Umbilical cord (tissue), 2 donors: Measurements from ENCODE around the gene ELF1. TPM values are rescaled to one million over a fixed set of nuclear protein-coding genes. Genes with fewer than 3 reads are reported as not detected.

Source experiments
- DNase-seq: peaks from one replicate; pipeline ENCODE4 v3.0.0-alpha.2; 2015; ENCODE audit warnings: low spot score
- total RNA-seq: library from RNA; depleted of rRNA; stranded (reverse); fragments of >200 nt; gene quantifications from one replicate; pipeline ENCODE4 v1.2.3, GENCODE V29; 2014; ENCODE audit warnings: low replicate concordance; ENCODE audit not compliant: insufficient read depth

ELF1 gene
- 67.4 TPM for total RNA-seq

DNA sequence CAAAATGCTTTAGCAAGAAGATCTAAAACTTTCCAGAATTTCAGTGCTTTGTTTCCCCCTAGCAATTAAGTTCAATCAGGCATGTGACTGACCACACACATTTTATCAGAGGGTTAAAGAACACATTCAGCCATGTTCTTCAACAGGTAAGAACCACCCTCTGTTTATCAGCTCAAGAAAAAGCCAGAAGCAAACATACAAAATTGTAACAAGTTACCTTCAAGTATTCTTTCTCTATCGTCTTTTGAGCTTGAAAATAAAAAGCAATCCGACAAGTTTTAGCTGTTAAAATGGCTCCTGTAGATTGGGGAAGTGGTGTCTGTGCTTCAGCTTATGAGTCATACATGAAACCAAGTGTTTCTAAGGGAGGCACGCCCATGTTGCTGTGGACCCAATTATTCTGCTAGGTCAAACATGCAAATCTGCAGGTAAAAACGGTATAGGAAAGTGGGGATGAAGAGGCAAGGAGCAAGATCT lies at the start of gene ELF1:
Gene ELF1, minus strand, starts transcription at position 306 of the 477 bp plus-strand sequence. CDS start 37,262 bp downstream, outside the sequence.
- peak; percentile 79 for DNase-seq

DNA sequence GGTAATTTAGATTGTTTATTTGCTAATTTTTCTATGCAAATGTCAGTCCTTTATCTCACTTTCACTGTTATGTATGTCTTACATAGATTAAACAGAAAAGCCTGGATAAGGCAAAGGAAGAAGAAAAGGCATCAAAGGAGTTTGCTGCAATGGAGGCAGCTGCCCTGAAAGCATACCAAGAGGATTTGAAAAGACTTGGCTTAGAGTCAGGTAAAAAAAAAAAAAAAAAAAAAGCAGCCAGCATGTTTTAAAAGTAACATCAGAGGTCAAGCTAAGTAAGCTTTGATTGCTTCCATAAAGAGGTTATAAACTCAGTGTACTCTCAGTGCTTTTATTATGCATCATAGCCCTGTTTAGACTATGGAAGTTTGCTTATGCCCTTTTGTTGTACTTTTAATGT lies 46.0 kb upstream of the ELF1 start:
- DNase-seq = peak; percentile 88

GRCh38 chr13:41064493-41064892 lies 45.4 kb upstream of the ELF1 start:
- DNase-seq = peak; percentile 28

- peak; percentile 92 for DNase-seq
These were observed 43.1 kb upstream of the ELF1 start for GRCh38 chr13:41061914-41062837.

- peak; percentile 99 for DNase-seq
These were observed 42.2 kb upstream of the ELF1 start, which contains the start of gene WBP4 for GRCh38 chr13:41061075-41061913. WBP4 (plus strand) TSS chr13:41061509; CDS start chr13:41061674, 165 bp downstream.

DNA sequence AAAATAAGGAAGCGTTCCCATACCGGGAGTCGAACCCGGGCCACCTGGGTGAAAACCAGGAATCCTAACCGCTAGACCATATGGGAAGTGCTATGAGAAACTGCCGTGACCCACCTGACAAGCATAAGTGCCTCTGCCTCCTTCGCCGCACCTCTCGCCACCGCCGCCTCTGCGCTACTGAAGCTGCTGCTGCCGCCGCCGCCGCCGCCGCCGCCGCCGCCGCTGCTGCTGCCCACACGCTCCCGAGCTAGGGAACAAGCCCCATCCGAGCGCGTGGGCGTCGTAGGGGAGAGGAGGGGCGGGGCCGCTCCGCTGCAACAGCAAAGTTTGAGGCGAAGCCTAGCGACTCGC lies 41.6 kb upstream of the ELF1 start:
- DNase-seq = peak; percentile 89

- peak; percentile 93 for DNase-seq
These were observed 41.1 kb upstream of the ELF1 start for GRCh38 chr13:41060082-41060723.

- peak; percentile 29 for DNase-seq
These were observed 40.5 kb upstream of the ELF1 start for GRCh38 chr13:41059456-41060081.

GRCh38 chr13:41058295-41059070 lies 39.4 kb upstream of the ELF1 start:
- DNase-seq = no peak

- DNase-seq = no peak
These were observed 38.0 kb upstream of the ELF1 start for GRCh38 chr13:41056826-41057711.

- DNase-seq = no peak
These were observed 37.1 kb upstream of the ELF1 start for GRCh38 chr13:41056194-41056593.

- DNase-seq = no peak
These were observed 36.0 kb upstream of the ELF1 start for GRCh38 chr13:41054919-41055619.

- peak; percentile 63 for DNase-seq
These were observed 35.2 kb upstream of the ELF1 start for GRCh38 chr13:41054212-41054877.

DNA sequence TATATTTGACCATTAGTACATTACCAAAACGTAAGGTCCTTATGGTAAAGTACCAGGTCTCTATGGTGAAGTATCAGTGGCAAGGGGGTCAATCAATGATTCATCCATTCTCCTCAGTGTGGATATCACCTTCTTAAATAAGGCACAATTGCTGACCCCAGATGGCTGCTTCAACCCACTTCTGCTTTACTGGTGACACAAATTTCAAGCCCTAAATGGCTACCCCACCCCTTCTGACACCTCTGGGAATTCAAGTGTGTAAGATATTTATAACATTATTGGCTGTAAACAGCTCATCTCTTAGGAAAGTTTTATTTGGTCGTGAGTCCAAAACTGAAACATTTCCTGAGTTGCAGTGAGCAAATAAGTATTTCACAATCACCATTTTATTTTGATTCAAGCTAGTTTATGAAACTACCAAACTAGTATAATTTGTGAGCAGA lies 34.3 kb upstream of the ELF1 start:
- DNase-seq = no peak

- DNase-seq = no peak
These were observed 33.3 kb upstream of the ELF1 start for GRCh38 chr13:41052441-41052840.

DNA sequence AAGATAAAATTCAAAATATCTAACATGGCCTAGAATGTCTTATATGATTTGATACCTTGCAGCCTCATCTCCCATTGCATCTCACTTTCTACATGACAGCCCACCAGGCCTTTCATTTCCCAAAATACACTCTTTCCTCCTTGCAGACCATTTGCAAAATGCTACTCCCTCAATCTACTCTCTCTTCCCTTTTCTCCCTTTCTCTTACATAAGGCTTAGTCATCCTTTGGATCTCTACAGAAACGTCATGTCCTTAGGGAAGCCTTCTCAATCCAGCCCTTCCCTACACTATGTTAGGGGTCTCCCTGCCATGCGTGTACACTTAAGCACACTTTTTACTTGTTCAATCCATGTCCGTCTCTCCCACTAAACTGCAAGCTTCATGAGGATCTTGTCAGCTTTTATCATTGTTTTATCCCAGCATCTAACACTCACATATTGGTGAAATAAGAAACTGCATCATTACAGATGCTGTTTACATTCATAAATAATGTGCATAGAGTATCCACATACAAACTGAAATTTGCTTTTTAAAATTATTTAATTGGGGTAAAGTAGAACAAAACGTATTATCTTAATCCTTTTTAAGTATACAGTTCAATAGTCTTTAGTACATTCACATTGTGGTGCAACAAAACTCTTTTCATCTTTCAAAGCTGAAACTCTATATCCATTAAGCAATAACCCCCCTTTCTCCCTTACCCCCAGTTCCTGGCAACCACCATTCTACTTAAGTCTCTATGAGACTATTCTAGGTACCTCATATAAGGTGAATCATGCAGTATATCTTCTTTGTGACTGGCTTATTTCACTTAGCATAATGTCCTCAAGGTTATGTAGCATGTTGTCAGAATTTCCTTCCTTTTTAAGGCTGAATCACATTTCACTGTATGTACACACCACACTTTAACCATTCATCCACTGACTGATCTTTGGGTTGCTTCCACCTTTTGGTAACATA lies 30.6 kb upstream of the ELF1 start:
- no peak for DNase-seq

- DNase-seq = no peak
These were observed 29.5 kb upstream of the ELF1 start for GRCh38 chr13:41048640-41049039.
